Measurements from ENCODE around the gene RASA3. TPM values are rescaled to one million over a fixed set of nuclear protein-coding genes. Genes with fewer than 3 reads are reported as not detected.

Gene RASA3
- total and polyA plus RNA-seq, 9 of the 15 experiments (the other 6 are each of a cell fraction or from before 2014, with no cell fraction given): 0.72 to 25.3 (median 14.4) TPM

GRCh38 chr13:114061744-114062143 lies 70.7 kb downstream of the RASA3 start (continued):
- TF ChIP-seq SFPQ (IDR thresholded peaks at IDR 0.05; ENCODE audit: low read depth, low read length) (no peak), CBX3 (IDR thresholded peaks at IDR 0.05; ENCODE audit: borderline replicate concordance in 1 of 2, low read length in 2 of 2) (no peak), RBM25 (IDR thresholded peaks at IDR 0.05; ENCODE audit: low read depth, low read length, severe bottlenecking) (no peak), TBL1XR1 (IDR thresholded peaks at IDR 0.05; ENCODE audit: low read length in 2 of 2) (no peak), CSDE1 (IDR thresholded peaks at IDR 0.05) (no peak), ZBTB17 (CRISPR knock-in tag; IDR thresholded peaks at IDR 0.05) (no peak), ZHX1 (conservative IDR thresholded peaks at IDR 0.05; ENCODE audit: low read length) (no peak), POLR2A (conservative IDR thresholded peaks at IDR 0.05) (no peak)

All from K562 (cell line).